Neural cell (in vitro differentiated cells): ENCODE measurements around the gene MAST4.

ENCODE experiments used
- EZH2 ChIP-seq: fragments of 200-600, 300-800 bp; shearing (Covaris generic), sonication (generic); IDR thresholded peaks from 2 replicates; pipeline ENCODE4 v1.6.1; 2014; ENCODE audit warnings: antibody characterized with exemption, low read length, borderline replicate concordance, mild to moderate bottlenecking; ENCODE audit not compliant: insufficient read depth, poor library complexity, severe bottlenecking
- POLR2AphosphoS5 ChIP-seq: IDR thresholded peaks from 2 replicates; pipeline ENCODE4 v1.6.1; 2012
- TF ChIP-seq, protein P1 (sequence below): fragments of 450-650 bp; IDR thresholded peaks from 2 replicates; pipeline ENCODE4 v1.5.1; 2014; ENCODE audit warnings: antibody characterized with exemption, mild to moderate bottlenecking, moderate library complexity; ENCODE audit not compliant: poor library complexity, severe bottlenecking

DNA sequence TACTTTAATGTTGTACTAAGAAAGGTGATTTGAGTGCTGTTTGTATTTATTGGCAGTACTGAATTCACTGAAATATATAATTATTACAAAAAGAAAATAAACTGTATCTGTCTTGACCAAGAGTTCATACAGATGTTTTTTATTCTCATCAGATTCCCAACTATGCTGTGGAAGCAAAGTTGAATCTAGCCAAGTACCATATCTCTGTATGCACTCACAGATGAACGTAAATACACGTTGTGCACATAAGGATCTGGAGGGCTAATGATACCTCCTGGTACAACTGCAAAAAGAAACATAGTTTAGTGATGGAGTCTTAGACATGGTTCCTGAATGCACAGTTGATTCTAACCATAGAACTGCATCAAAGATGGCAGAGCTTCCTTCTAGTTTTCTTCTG is 431.0 kb downstream of the MAST4 start:
- TF ChIP-seq EZH2 (no peak), POLR2AphosphoS5 (no peak)
- TF ChIP-seq, protein P1, sequence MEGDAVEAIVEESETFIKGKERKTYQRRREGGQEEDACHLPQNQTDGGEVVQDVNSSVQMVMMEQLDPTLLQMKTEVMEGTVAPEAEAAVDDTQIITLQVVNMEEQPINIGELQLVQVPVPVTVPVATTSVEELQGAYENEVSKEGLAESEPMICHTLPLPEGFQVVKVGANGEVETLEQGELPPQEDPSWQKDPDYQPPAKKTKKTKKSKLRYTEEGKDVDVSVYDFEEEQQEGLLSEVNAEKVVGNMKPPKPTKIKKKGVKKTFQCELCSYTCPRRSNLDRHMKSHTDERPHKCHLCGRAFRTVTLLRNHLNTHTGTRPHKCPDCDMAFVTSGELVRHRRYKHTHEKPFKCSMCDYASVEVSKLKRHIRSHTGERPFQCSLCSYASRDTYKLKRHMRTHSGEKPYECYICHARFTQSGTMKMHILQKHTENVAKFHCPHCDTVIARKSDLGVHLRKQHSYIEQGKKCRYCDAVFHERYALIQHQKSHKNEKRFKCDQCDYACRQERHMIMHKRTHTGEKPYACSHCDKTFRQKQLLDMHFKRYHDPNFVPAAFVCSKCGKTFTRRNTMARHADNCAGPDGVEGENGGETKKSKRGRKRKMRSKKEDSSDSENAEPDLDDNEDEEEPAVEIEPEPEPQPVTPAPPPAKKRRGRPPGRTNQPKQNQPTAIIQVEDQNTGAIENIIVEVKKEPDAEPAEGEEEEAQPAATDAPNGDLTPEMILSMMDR, result no peak
